ENCODE measurements around the gene FTSJ1. TPM values are rescaled to one million over a fixed set of nuclear protein-coding genes. Genes with fewer than 3 reads are reported as not detected.
"Not testable (repeated sequence)": the region's sequence is repeated elsewhere in the genome, so short reads cannot be mapped to it uniquely, and the experiment has no call there.

Gene FTSJ1
- total RNA-seq, 1 experiment from 2014 or later = 175 TPM

GRCh38 chrX:48523682-48524081 lies 47.7 kb downstream of the FTSJ1 start:
- ATAC-seq (no peak), DNase-seq (no peak)
- TF ChIP-seq CTCF (conservative IDR thresholded peaks at IDR 0.05; ENCODE audit: low read depth, low read length) = no peak
- no peak for TF ChIP-seq EZH2phosphoT487 (IDR thresholded peaks at IDR 0.05; ENCODE audit: borderline replicate concordance, low read length)
- TF ChIP-seq EZH2 (IDR thresholded peaks at IDR 0.05; ENCODE audit: low read length, unreplicated experiment) = no peak
- TSS peak; percentile 15 for BruUV-seq (replicated peaks)
- Histone ChIP-seq H3K27me3 (ENCODE audit: low read length) (no peaks in the 10 kb centered on the region), H3K9ac (ENCODE audit: low read length) (no peak overlapping the region), H3K4me2 (ENCODE audit: low read length) (peak overlapping the region; percentile 97), H3K79me2 (ENCODE audit: low read length) (peaks cover 31% of the 10 kb centered on the region), H4K20me1 (ENCODE audit: low read length) (no peaks in the 10 kb centered on the region), H3K9me3 (ENCODE audit: low read length) (no peaks in the 10 kb centered on the region), H3K4me1 (ENCODE audit: insufficient read depth, low read length) (peaks cover 6% of the 10 kb centered on the region), H3F3A (ENCODE audit: low read length, unreplicated experiment) (no peaks in the 10 kb centered on the region), H2AFZ (ENCODE audit: low read length) (no peak overlapping the region), H3K36me3 (ENCODE audit: low read depth, low read length) (peaks cover 32% of the 10 kb centered on the region), H3K27ac (ENCODE audit: low read length) (no peak overlapping the region), H3K4me3 (ENCODE audit: low read length) (peak overlapping the region; percentile 94; the same call in 1 of the 2 replicates), H3K9me2 (replicated peaks; ENCODE audit: low read length) (no peaks in the 10 kb centered on the region)
- ChIA-PET POLR2A (ENCODE audit: unreplicated experiment) (no interaction called here), CTCF (no interaction called here)
- intact Hi-C loops (cut with micrococcal nuclease) = no loop called here

DNA sequence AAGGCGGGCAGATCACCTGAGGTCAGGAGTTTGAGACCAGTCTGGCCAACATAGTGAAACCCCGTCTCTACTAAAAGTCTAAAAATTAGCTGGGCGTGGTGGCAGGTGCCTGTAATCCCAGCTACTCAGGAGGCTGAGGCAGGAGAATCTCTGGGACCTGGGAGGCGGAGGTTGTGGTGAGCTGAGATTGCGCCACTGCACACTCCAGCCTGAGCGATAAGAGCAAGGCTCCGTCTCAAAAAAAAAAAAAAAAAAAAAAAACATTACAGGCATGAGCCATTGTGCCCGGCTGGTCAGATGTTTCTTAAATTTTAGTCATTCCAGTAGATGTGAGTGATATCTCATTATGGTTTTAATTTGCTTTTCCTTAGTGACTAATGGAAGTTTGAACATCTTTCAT lies 49.9 kb downstream of the FTSJ1 start:
- H3K4me2 ChIP-seq (ENCODE audit: low read length); H2AFZ ChIP-seq (ENCODE audit: low read length); ATAC-seq; H3K9ac ChIP-seq (ENCODE audit: low read length); H3K4me3 ChIP-seq (ENCODE audit: low read length); BruUV-seq (replicated peaks); H3K27ac ChIP-seq (ENCODE audit: low read length); H3K9me3 ChIP-seq (ENCODE audit: low read length); H3F3A ChIP-seq (ENCODE audit: low read length, unreplicated experiment); H3K9me2 ChIP-seq (replicated peaks; ENCODE audit: low read length); DNase-seq; CTCF ChIA-PET; H3K27me3 ChIP-seq (ENCODE audit: low read length); H4K20me1 ChIP-seq (ENCODE audit: low read length); intact Hi-C loops (cut with micrococcal nuclease): not testable (repeated sequence)
- Histone ChIP-seq H3K36me3 (ENCODE audit: low read depth, low read length) (peaks cover 32% of the 10 kb centered on the region), H3K4me1 (ENCODE audit: insufficient read depth, low read length) (peaks cover 11% of the 10 kb centered on the region), H3K79me2 (ENCODE audit: low read length) (peaks cover 31% of the 10 kb centered on the region)
- POLR2A ChIA-PET (ENCODE audit: unreplicated experiment) = interaction anchor here (0.6 kb wide), 1 partner anchor 211 kb away, joined by 4 read pairs; no protein-coding TSS in a partner anchor

DNA sequence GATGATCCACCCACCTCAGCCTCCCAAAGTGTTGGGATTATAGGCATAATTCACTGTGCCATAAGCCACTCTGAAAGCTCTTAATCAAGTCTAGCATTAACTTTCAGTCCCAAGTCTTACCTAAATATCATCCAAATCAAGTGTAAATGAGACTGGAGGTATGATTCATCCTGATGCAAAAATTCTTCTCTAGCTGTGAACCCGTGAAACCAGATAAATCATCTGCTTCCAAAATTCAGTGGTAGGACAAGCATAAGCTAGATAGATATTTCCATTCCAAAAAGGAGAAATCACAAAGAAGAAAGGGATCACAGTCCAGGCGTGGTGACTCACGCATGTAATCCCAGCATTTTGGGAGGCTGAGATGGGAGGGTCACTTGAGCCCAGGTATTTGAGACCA lies 54.7 kb downstream of the FTSJ1 start:
- Histone ChIP-seq H3K79me2 (ENCODE audit: low read length) (no peaks in the 10 kb centered on the region), H3K9ac (ENCODE audit: low read length) (no peak overlapping the region), H3K4me1 (ENCODE audit: insufficient read depth, low read length) (peaks cover 22% of the 10 kb centered on the region), H3K4me3 (ENCODE audit: low read length) (no peak overlapping the region), H4K20me1 (ENCODE audit: low read length) (no peaks in the 10 kb centered on the region), H3K9me2 (replicated peaks; ENCODE audit: low read length) (no peaks in the 10 kb centered on the region), H3F3A (ENCODE audit: low read length, unreplicated experiment) (no peaks in the 10 kb centered on the region), H3K9me3 (ENCODE audit: low read length) (no peaks in the 10 kb centered on the region), H3K27me3 (ENCODE audit: low read length) (no peaks in the 10 kb centered on the region), H3K27ac (ENCODE audit: low read length) (peak overlapping the region; percentile 86), H3K4me2 (ENCODE audit: low read length) (0 out of 2 replicates have a peak overlapping the region, but pooled peaks have one; percentile 35), H2AFZ (ENCODE audit: low read length) (no peak overlapping the region), H3K36me3 (ENCODE audit: low read depth, low read length) (peaks cover 20% of the 10 kb centered on the region)
- intact Hi-C loops (cut with micrococcal nuclease) = no loop called here
- CTCF ChIA-PET = no interaction called here
- no TSS peak for BruUV-seq (replicated peaks)
- TF ChIP-seq CTCF (conservative IDR thresholded peaks at IDR 0.05; ENCODE audit: low read depth, low read length) (no peak), EZH2 (IDR thresholded peaks at IDR 0.05; ENCODE audit: low read length, unreplicated experiment) (no peak), EZH2phosphoT487 (IDR thresholded peaks at IDR 0.05; ENCODE audit: borderline replicate concordance, low read length) (no peak)
- no peak; the same call in 1 of the 2 replicates for ATAC-seq
- POLR2A ChIA-PET (ENCODE audit: unreplicated experiment) = no interaction called here
- DNase-seq = peak; percentile 18

All from PC-3 (cell line).